HepG2 (cell line): ENCODE results near the gene SLC27A2.

Experiments used
- CHCHD3 ChIP-seq: sonication (generic); formaldehyde crosslinking; IDR thresholded peaks from 2 replicates; pipeline ENCODE4 v1.8.0; 2022; ENCODE audit warnings: mild to moderate bottlenecking, missing genetic modification reagents, moderate library complexity
- HNRNPK ChIP-seq: fragments of 200-400 bp; formaldehyde crosslinking; IDR thresholded peaks from 2 replicates; pipeline ENCODE4 v1.6.1; 2018; ENCODE audit warnings: low read length, low read depth, moderate library complexity, mild to moderate bottlenecking; ENCODE audit not compliant: poor library complexity, severe bottlenecking
- POLR2A ChIP-seq, 2 experiments: IDR thresholded peaks; 2 replicates each; pipeline ENCODE4 v1.6.1; 2011; ENCODE audit warnings: low read depth in 2 of 2, low read length in 2 of 2, mild to moderate bottlenecking in 1 of 2, moderate library complexity in 1 of 2; ENCODE audit not compliant: insufficient read depth in 1 of 2
- SAFB2 ChIP-seq: sonication (generic); formaldehyde crosslinking; IDR thresholded peaks from 2 replicates; pipeline ENCODE4 v1.5.1; 2020; ENCODE audit warnings: missing genetic modification reagents, low read depth, mild to moderate bottlenecking, borderline replicate concordance
- SIN3B ChIP-seq: fragments of 150-350 bp; IDR thresholded peaks from 2 replicates; pipeline ENCODE4 v1.6.1; 2014; ENCODE audit warnings: low read length
- ZNF138 ChIP-seq: sonication (generic); formaldehyde crosslinking; IDR thresholded peaks from 2 replicates; pipeline ENCODE4 v1.5.0; 2020; ENCODE audit warnings: mild to moderate bottlenecking, low read depth, missing genetic modification reagents
- ZSCAN20 ChIP-seq: sonication (generic); formaldehyde crosslinking; IDR thresholded peaks from 2 replicates; pipeline ENCODE4 v1.4.0; 2020; ENCODE audit warnings: missing genetic modification reagents, mild to moderate bottlenecking, borderline replicate concordance

DNA sequence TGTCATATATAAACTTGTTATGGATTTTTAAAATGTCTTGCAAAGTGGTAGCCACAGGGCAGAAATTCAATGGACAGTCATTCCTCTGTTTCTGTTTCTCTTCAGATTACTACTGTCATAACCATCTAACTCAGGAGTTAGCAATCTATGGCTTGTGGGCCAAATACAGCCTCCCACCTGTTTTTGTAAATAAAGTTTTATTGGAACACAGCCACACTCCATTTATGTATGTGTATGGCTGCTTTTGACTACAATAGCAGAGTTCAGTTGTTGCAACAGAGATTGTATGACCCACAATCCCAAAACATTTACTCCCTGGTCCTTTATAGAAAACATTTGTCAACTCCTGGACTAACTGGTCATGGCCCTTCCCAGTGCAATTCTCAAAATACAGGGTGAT, 20.0 kb downstream of the SLC27A2 start:
- TF ChIP-seq SIN3B = no peak
- no peak for TF ChIP-seq ZNF138 (CRISPR knock-in tag)
- no peak for TF ChIP-seq HNRNPK
- TF ChIP-seq SAFB2 = no peak
- no peak for TF ChIP-seq CHCHD3 (CRISPR knock-in tag)
- TF ChIP-seq POLR2A (IDR thresholded peaks at IDR 0.05; ENCODE audit: insufficient read depth in 1 of 2, low read depth in 2 of 2, low read length in 2 of 2) = no peak
- TF ChIP-seq ZSCAN20 = no peak
